Measurements from ENCODE around the gene CRACDL.

Gene CRACDL

DNA sequence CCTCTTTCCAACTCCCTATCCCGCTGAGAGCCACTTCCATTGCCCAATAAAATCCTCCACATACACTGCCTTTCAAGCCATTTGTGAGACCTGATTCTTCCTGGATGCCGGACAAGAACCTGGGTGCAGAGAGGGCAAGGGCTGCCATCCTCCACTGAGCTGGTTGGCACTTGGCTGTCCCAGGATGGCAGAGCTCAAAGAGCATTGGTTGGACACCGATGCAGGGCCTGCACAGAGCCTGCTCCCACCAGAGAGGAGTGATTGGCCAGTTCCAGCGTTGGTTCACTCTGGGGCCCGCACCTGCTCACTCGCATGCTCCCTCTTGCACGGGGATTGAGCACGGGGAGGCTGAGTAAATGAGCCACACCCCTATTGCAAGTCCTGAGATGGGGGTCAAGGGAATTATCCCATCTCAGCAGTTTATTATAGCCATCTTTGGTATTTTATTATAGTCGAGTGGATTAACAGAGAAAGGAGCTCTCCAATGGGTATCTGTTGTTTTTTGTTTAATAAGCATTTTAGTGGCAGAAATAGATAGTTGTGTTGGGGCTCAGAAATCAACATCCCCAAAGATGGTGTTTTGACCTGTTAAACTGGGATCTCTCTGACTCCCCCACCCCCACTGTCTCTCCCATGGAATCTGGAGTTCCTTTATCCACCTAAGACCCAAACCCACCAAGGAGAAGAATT, 185.3 kb downstream of the CRACDL start:
- no peak for DNase-seq (ENCODE audit: extremely low read depth, low read depth)
- TF ChIP-seq, protein P1, sequence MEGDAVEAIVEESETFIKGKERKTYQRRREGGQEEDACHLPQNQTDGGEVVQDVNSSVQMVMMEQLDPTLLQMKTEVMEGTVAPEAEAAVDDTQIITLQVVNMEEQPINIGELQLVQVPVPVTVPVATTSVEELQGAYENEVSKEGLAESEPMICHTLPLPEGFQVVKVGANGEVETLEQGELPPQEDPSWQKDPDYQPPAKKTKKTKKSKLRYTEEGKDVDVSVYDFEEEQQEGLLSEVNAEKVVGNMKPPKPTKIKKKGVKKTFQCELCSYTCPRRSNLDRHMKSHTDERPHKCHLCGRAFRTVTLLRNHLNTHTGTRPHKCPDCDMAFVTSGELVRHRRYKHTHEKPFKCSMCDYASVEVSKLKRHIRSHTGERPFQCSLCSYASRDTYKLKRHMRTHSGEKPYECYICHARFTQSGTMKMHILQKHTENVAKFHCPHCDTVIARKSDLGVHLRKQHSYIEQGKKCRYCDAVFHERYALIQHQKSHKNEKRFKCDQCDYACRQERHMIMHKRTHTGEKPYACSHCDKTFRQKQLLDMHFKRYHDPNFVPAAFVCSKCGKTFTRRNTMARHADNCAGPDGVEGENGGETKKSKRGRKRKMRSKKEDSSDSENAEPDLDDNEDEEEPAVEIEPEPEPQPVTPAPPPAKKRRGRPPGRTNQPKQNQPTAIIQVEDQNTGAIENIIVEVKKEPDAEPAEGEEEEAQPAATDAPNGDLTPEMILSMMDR (IDR thresholded peaks at IDR 0.05; ENCODE audit: low read depth, low read length, missing control alignments) = no peak
- H3K4me3 ChIP-seq (replicated peaks; ENCODE audit: low read depth, low read length) = no peak overlapping the region

GRCh38 chr2:98749066-98749450, 187.0 kb downstream of the CRACDL start:
- TF ChIP-seq, protein P1 (IDR thresholded peaks at IDR 0.05; ENCODE audit: low read depth, low read length, missing control alignments) = no peak
- H3K4me3 ChIP-seq (replicated peaks; ENCODE audit: low read depth, low read length) = no peak overlapping the region
- no peak for DNase-seq (ENCODE audit: extremely low read depth, low read depth)

DNA sequence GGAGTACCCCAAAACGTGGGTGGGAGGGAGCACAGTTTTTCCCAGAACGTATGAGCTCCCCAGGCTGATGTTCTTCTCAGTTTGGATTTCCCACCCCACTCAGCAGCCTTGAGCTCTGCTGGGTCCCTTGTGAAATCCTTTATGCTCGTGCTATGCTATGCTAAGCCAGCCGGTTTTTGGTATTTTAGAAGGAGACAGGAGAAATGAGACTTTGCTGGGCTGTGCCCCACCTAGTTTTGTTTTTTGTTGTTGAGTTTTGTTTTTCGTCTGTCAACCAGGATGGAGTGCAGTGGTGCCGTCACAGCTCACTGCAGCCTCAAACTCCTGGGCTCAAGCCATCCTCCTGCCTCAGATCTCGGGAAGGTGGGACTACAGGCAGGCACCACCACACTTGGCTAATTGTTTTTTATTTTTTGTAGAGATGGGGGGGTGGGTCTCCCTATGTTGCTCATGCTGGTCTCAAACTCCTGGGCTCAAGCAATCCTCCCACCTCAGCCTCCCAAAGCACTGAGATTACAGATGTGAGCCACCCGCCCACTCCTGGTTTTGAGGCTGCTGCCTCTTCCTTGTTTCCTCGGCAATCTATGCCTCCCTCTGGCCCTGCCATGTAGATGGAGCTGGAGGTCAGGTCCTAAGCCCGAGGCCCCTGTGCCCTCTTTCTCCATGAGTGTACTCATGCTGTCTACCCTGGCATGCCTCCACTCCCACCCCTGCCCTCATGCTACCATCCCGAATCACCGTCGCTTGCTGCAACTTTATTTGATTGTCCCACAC, 187.5 kb downstream of the CRACDL start:
- no peak overlapping the region for H3K4me3 ChIP-seq (replicated peaks; ENCODE audit: low read depth, low read length)
- TF ChIP-seq, protein P1 (IDR thresholded peaks at IDR 0.05; ENCODE audit: low read depth, low read length, missing control alignments) = no peak
- no peak for DNase-seq (ENCODE audit: extremely low read depth, low read depth)

DNA sequence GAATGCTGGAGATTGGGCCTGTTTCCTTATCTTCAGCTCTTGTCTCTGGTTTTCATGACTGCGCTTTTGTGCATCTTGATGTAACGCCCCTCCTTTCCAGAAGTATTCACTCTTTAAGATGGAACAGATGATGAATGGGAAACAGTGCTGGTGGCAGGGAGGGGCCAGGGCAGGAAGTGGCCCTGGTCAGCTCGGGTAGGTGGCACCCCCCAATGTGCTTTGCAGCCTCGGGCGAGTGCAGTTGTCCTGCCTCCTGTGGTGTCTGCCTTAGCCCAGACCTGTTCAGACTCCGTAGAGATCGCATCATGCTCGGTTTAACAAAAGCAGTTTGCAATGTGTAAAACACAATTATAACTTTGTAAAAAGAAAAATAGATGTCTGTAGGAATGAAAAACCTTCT, 188.1 kb downstream of the CRACDL start:
- DNase-seq (ENCODE audit: extremely low read depth, low read depth) = no peak
- TF ChIP-seq, protein P1 (IDR thresholded peaks at IDR 0.05; ENCODE audit: low read depth, low read length, missing control alignments) = no peak
- no peak overlapping the region for H3K4me3 ChIP-seq (replicated peaks; ENCODE audit: low read depth, low read length)

- TF ChIP-seq, protein P1 (IDR thresholded peaks at IDR 0.05; ENCODE audit: low read depth, low read length, missing control alignments) = no peak
- H3K4me3 ChIP-seq (replicated peaks; ENCODE audit: low read depth, low read length) = no peak overlapping the region
- DNase-seq (ENCODE audit: extremely low read depth, low read depth) = no peak
These were observed 189.6 kb downstream of the CRACDL start for GRCh38 chr2:98746426-98746825.

DNA sequence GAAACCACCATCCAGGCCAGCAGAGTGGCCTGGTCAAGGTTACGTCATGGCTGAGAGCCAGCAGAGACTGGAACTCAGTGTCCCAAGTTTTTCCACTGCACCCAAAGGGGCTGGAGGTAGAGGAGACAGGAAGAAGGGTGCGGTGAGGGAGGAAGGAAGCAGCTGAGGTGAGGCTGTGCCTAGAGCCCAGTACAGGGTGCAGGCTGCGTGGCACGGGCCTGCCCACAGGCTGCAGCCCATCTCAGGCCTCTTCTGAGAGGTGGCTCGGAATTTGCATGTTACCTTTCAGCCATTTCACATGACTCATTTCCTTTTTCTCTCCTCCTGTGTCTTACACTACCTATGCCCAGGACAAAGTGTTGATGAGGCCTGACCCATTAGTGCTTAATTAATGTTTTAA, 191.4 kb downstream of the CRACDL start:
- no peak for DNase-seq (ENCODE audit: extremely low read depth, low read depth)
- no peak overlapping the region for H3K4me3 ChIP-seq (replicated peaks; ENCODE audit: low read depth, low read length)
- TF ChIP-seq, protein P1 (IDR thresholded peaks at IDR 0.05; ENCODE audit: low read depth, low read length, missing control alignments) = no peak
